SK-N-SH (cell line): ENCODE measurements around the gene IDH3B. TPM values are rescaled to one million over a fixed set of nuclear protein-coding genes. Genes with fewer than 3 reads are reported as not detected.

ENCODE experiments used
- CTCF ChIA-PET: fragments of 300-600, 350-600 bp; formaldehyde crosslinking; extraction: SDS; loops from one replicate; lab custom pipeline; 2021; lab: Yijun Ruan, JAX
- POLR2A ChIA-PET: fragments of 350-600 bp; sonication (Branson Sonifier 250); formaldehyde crosslinking; extraction: SDS; loops from one replicate; lab custom pipeline; 2020; ENCODE audit warnings: antibody characterized with exemption, inconsistent platforms; lab: Yijun Ruan, JAX
- DNase-seq: peaks from one replicate; pipeline ENCODE4 v3.0.0; 2012
- H2AFZ ChIP-seq: fragments of 200-600 bp; sonication (generic); 2 replicates; pipeline ENCODE4 v1.8.1; 2016; ENCODE audit warnings: antibody characterized with exemption, mild to moderate bottlenecking, low read depth
- H3F3A ChIP-seq: fragments of 200-600 bp; sonication (generic); replicated peaks from 2 replicates; pipeline ENCODE3; 2016; ENCODE audit warnings: antibody characterized with exemption, mild to moderate bottlenecking; ENCODE audit not compliant: insufficient read depth
- H3K27ac ChIP-seq, 2 experiments: fragments of 200-500 bp in 1 of 2; fragments of 200-600 bp in 1 of 2; sonication (Bioruptor generic) in 1 of 2; sonication (generic), shearing (Covaris generic) in 1 of 2; 2 replicates each; pipeline versions ENCODE4 v1.5.1 to v1.6.1; 2014 to 2016; ENCODE audit warnings: low read depth in 2 of 2, inconsistent platforms in 1 of 2, low read length in 1 of 2, mild to moderate bottlenecking in 1 of 2, mixed read lengths in 1 of 2
- H3K27me3 ChIP-seq: fragments of 200-600 bp; sonication (generic), shearing (Covaris generic); 2 replicates; pipeline ENCODE4 v1.6.1; 2016; ENCODE audit warnings: mixed run types; ENCODE audit not compliant: insufficient read depth
- H3K36me3 ChIP-seq, 2 experiments: fragments of 200-500 bp in 1 of 2; fragments of 200-600 bp in 1 of 2; sonication (Bioruptor generic) in 1 of 2; sonication (generic) in 1 of 2; replicated peaks in 1 of 2; 2 replicates each; pipeline versions ENCODE3 to v1.5.1; 2014 to 2016; ENCODE audit warnings: low read length in 1 of 2, mild to moderate bottlenecking in 1 of 2; ENCODE audit not compliant: insufficient read depth in 2 of 2, control insufficient read depth in 1 of 2
- H3K4me1 ChIP-seq, 2 experiments: fragments of 200-500 bp in 1 of 2; fragments of 200-600 bp in 1 of 2; sonication (Bioruptor generic) in 1 of 2; sonication (generic), shearing (Covaris generic) in 1 of 2; 2 replicates each; pipeline versions ENCODE4 v1.5.1 to v1.6.1; 2014 to 2016; ENCODE audit warnings: low read depth in 1 of 2, low read length in 1 of 2, mixed run types in 1 of 2; ENCODE audit not compliant: insufficient read depth in 2 of 2, control insufficient read depth in 1 of 2
- H3K4me2 ChIP-seq: fragments of 200-600 bp; sonication (generic), shearing (Covaris generic); 2 replicates; pipeline ENCODE4 v1.6.1; 2017; ENCODE audit warnings: mixed run types
- H3K4me3 ChIP-seq, 2 experiments: fragments of 200-500 bp in 1 of 2; fragments of 200-600 bp in 1 of 2; sonication (Bioruptor generic) in 1 of 2; sonication (generic), shearing (Covaris generic) in 1 of 2; 2 replicates each; pipeline versions ENCODE4 v1.5.1 to v1.8.1; 2014 to 2016; ENCODE audit warnings: low read depth in 2 of 2, inconsistent platforms in 1 of 2, low read length in 1 of 2, mild to moderate bottlenecking in 1 of 2, mixed read lengths in 1 of 2, moderate library complexity in 1 of 2
- H3K79me2 ChIP-seq: fragments of 200-600 bp; sonication (generic); 2 replicates; pipeline ENCODE4 v1.8.1; 2017; ENCODE audit warnings: mild to moderate bottlenecking; ENCODE audit not compliant: insufficient read depth
- H3K9ac ChIP-seq: fragments of 200-600 bp; sonication (generic); 2 replicates; pipeline ENCODE4 v1.6.1; 2017; ENCODE audit warnings: mixed run types
- H3K9me2 ChIP-seq: fragments of 200-600 bp; sonication (generic); 2 replicates; pipeline ENCODE4 v1.6.1; 2017; ENCODE audit warnings: mixed run types
- H3K9me3 ChIP-seq: fragments of 200-600 bp; sonication (generic); 2 replicates; pipeline ENCODE4 v1.6.1; 2017; ENCODE audit warnings: mixed run types, mild to moderate bottlenecking, moderate library complexity
- H4K20me1 ChIP-seq: fragments of 200-600 bp; sonication (generic); 2 replicates; pipeline ENCODE4 v1.6.1; 2017; ENCODE audit warnings: mild to moderate bottlenecking, mixed run types; ENCODE audit not compliant: insufficient read depth
- CTCF ChIP-seq: fragments of 200-600 bp; sonication (generic); IDR thresholded peaks from 2 replicates; pipeline ENCODE4 v1.6.1; 2017; ENCODE audit warnings: antibody characterized with exemption, mild to moderate bottlenecking, moderate library complexity
- FOSL2 ChIP-seq: IDR thresholded peaks from 2 replicates; pipeline ENCODE4 v1.4.0; 2012; ENCODE audit warnings: low read depth, mild to moderate bottlenecking, moderate library complexity, borderline replicate concordance
- FOXJ3 ChIP-seq: sonication (generic); formaldehyde crosslinking; IDR thresholded peaks from 2 replicates; pipeline ENCODE4 v1.5.1; 2020; ENCODE audit warnings: mild to moderate bottlenecking, missing genetic modification reagents
- GABPA ChIP-seq: IDR thresholded peaks from 2 replicates; pipeline ENCODE4 v1.4.0; 2012; ENCODE audit warnings: low read depth, mild to moderate bottlenecking
- MAX ChIP-seq: IDR thresholded peaks from 2 replicates; pipeline ENCODE4 v1.4.0; 2012; ENCODE audit warnings: low read depth
- NFIC ChIP-seq: IDR thresholded peaks from 2 replicates; pipeline ENCODE4 v1.4.0; 2012; ENCODE audit warnings: borderline replicate concordance
- RCOR1 ChIP-seq: fragments of 150-350 bp; IDR thresholded peaks from 2 replicates; pipeline ENCODE4 v1.6.1; 2017; ENCODE audit warnings: antibody characterized with exemption, low read length
- RXRA ChIP-seq: IDR thresholded peaks from 2 replicates; pipeline ENCODE4 v1.4.0; 2012; ENCODE audit warnings: low read depth, mild to moderate bottlenecking, borderline replicate concordance
- TAF1 ChIP-seq: IDR thresholded peaks from 2 replicates; pipeline ENCODE4 v1.6.1; 2012; ENCODE audit warnings: low read depth, mild to moderate bottlenecking, low read length, moderate library complexity, borderline replicate concordance
- USF1 ChIP-seq: IDR thresholded peaks from 2 replicates; pipeline ENCODE4 v1.4.0; 2012; ENCODE audit warnings: low read depth, borderline replicate concordance
- YY1 ChIP-seq: IDR thresholded peaks from 2 replicates; pipeline ENCODE4 v1.4.0; 2012; ENCODE audit warnings: low read depth, mild to moderate bottlenecking
- WGBS: methylation state at CpG from one replicate; pipeline ENCODE4 v1.1.6; 2017; ENCODE audit warnings: low lambda C conversion rate; 5-methylcytosine and 5-hydroxymethylcytosine counted together
- polyA plus RNA-seq, 3 experiments: library from polyadenylated mRNA; depleted of rRNA; stranded (reverse); fragments of >200 nt; gene quantifications; 2 replicates each; pipeline ENCODE4 v1.2.3, GENCODE V29; 2012

Gene IDH3B
- polyA plus RNA-seq, 1 of the 3 experiments (the other 2 are of a cell fraction), result 233 TPM

- H3K9me3 ChIP-seq, result no peaks in the 10 kb centered on the region
- no peaks in the 10 kb centered on the region for H3K27me3 ChIP-seq
- H2AFZ ChIP-seq, result no peak overlapping the region
- H3F3A ChIP-seq, result no peaks in the 10 kb centered on the region
- H3K9me2 ChIP-seq, result no peaks in the 10 kb centered on the region
- no peaks in the 10 kb centered on the region for H3K4me1 ChIP-seq
- no peak for TF ChIP-seq RCOR1
- no peak for TF ChIP-seq RXRA
- H3K36me3 ChIP-seq, result no peaks in the 10 kb centered on the region
- H3K4me3 ChIP-seq, result no peak overlapping the region
- no peaks in the 10 kb centered on the region for H3K79me2 ChIP-seq
- no peak overlapping the region for H3K4me2 ChIP-seq
- no peak for DNase-seq
- ChIA-PET POLR2A (interaction anchor here (1.2 kb wide), 1 partner anchor 9 kb away, joined by 3 read pairs; no protein-coding TSS in a partner anchor), CTCF (interaction anchor here (1.3 to 2.7 kb wide), 3 partner anchors 9 to 122 kb away, joined by 4 to 20 read pairs (median 14); no protein-coding TSS in a partner anchor)
- WGBS, result 67% methylated on average over 1 of the region's 1 CpG
- no peak overlapping the region for H3K27ac ChIP-seq
- no peak overlapping the region for H3K9ac ChIP-seq
- no peaks in the 10 kb centered on the region for H4K20me1 ChIP-seq
These were observed 20.3 kb downstream of the IDH3B start for GRCh38 chr20:2643708-2644107.

GRCh38 chr20:2640899-2641298, 23.1 kb downstream of the IDH3B start:
- 86% methylated on average over 8 of the region's 9 CpGs for WGBS
- ChIA-PET POLR2A (no interaction called here), CTCF (interaction anchor here (1.1 to 2.0 kb wide), 3 partner anchors 11 to 119 kb away, joined by 5 to 6 read pairs (median 5); no protein-coding TSS in a partner anchor)

More at GRCh38 chr20:2640899-2641298, 23.1 kb downstream of the IDH3B start:
- Histone ChIP-seq H3K4me2 (no peak overlapping the region), H3K27me3 (no peaks in the 10 kb centered on the region), H3K27ac (no peak overlapping the region), H3F3A (no peaks in the 10 kb centered on the region), H3K36me3 (no peaks in the 10 kb centered on the region), H2AFZ (no peak overlapping the region), H3K79me2 (no peaks in the 10 kb centered on the region), H3K9ac (no peak overlapping the region), H3K9me2 (no peaks in the 10 kb centered on the region), H4K20me1 (no peaks in the 10 kb centered on the region), H3K4me3 (no peak overlapping the region), H3K9me3 (no peaks in the 10 kb centered on the region), H3K4me1 (no peaks in the 10 kb centered on the region)
- TF ChIP-seq GABPA (no peak), TAF1 (no peak), FOXJ3 (no peak), FOSL2 (no peak), USF1 (no peak), MAX (no peak), YY1 (no peak), NFIC (no peak), CTCF (no peak)
- no peak for DNase-seq
